PC-9 (cell line): ENCODE data around the gene PROS1. TPM values are rescaled to one million over a fixed set of nuclear protein-coding genes. Genes with fewer than 3 reads are reported as not detected.
"Not testable (repeated sequence)": the region's sequence is repeated elsewhere in the genome, so short reads cannot be mapped to it uniquely, and the experiment has no call there.

Source experiments
- BruUV-seq: library from RNA; stranded (reverse); fragments of 400-500 nt; replicated peaks from 2 replicates; lab custom pipeline; 2021; lab: Mats Ljungman, UMichigan
- CTCF ChIA-PET: fragments of 300-600 bp; sonication (Branson Sonifier 250); formaldehyde crosslinking; loops from one replicate; lab custom pipeline; 2022; ENCODE audit warnings: antibody characterized with exemption; lab: Charles Lee
- POLR2A ChIA-PET: fragments of 300-600 bp; sonication (Branson Sonifier 250); formaldehyde crosslinking; loops from one replicate; lab custom pipeline; 2022; ENCODE audit warnings: antibody characterized with exemption; ENCODE audit not compliant: unreplicated experiment; lab: Charles Lee
- DNase-seq, 2 experiments: peaks; one replicate each; pipeline versions ENCODE4 v3.0.0 to v3.0.0-alpha.2; 2015 to 2022; ENCODE audit warnings: mixed read lengths in 1 of 2
- H2AFZ ChIP-seq: fragments of 200-600 bp; sonication (generic); 2 replicates; pipeline ENCODE4 v1.8.1; 2017; ENCODE audit warnings: antibody characterized with exemption
- H3F3A ChIP-seq: fragments of 200-600 bp; sonication (generic); 2 replicates; pipeline ENCODE4 v1.8.1; 2017; ENCODE audit warnings: antibody characterized with exemption, mild to moderate bottlenecking, low read depth; ENCODE audit not compliant: insufficient read depth
- H3K27ac ChIP-seq: fragments of 200-600 bp; sonication (generic); 2 replicates; pipeline ENCODE4 v1.6.1; 2016; ENCODE audit warnings: mixed run types
- H3K27me3 ChIP-seq: fragments of 200-600 bp; sonication (generic); 2 replicates; pipeline ENCODE4 v1.6.1; 2016; ENCODE audit warnings: low read depth, mixed run types; ENCODE audit not compliant: insufficient read depth
- H3K36me3 ChIP-seq: fragments of 200-600 bp; sonication (generic); 2 replicates; pipeline ENCODE4 v1.6.1; 2016; ENCODE audit warnings: low read depth, mixed run types
- H3K4me1 ChIP-seq: fragments of 200-600 bp; sonication (generic); replicated peaks from 2 replicates; pipeline ENCODE4 v1.6.1; 2016; ENCODE audit warnings: mixed run types; ENCODE audit not compliant: insufficient read depth
- H3K4me2 ChIP-seq: fragments of 200-600 bp; sonication (generic); 2 replicates; pipeline ENCODE4 v1.6.1; 2017; ENCODE audit warnings: mixed run types
- H3K4me3 ChIP-seq: fragments of 200-600 bp; sonication (generic); 2 replicates; pipeline ENCODE4 v1.6.1; 2016; ENCODE audit warnings: mixed run types
- H3K79me2 ChIP-seq: fragments of 200-600 bp; sonication (generic); 2 replicates; pipeline ENCODE4 v1.6.1; 2017; ENCODE audit warnings: low read depth, mixed run types
- H3K9me2 ChIP-seq: fragments of 200-600 bp; sonication (generic); 2 replicates; pipeline ENCODE4 v1.8.1; 2017; ENCODE audit warnings: mild to moderate bottlenecking; ENCODE audit not compliant: insufficient read depth
- H3K9me3 ChIP-seq: fragments of 200-600 bp; sonication (generic); 2 replicates; pipeline ENCODE4 v1.8.1; 2016; ENCODE audit warnings: low read depth; ENCODE audit not compliant: insufficient read depth
- H4K20me1 ChIP-seq: fragments of 200-600 bp; sonication (generic); 2 replicates; pipeline ENCODE4 v1.8.1; 2017; ENCODE audit not compliant: insufficient read depth
- EZH2 ChIP-seq: fragments of 200-600 bp; sonication (generic); IDR thresholded peaks from 2 replicates; pipeline ENCODE4 v1.8.0; 2017; ENCODE audit warnings: antibody characterized with exemption, low read depth
- intact Hi-C: fragments of 100-400 bp; cut with micrococcal nuclease; formaldehyde crosslinking; loops from one replicate; pipeline ENCODE4 v1.10.0; 2022; ENCODE audit not compliant: unreplicated experiment
- total RNA-seq: library from RNA; stranded (reverse); gene quantifications from 2 replicates; pipeline ENCODE4 v1.2.3, GENCODE V29; 2021
- TF ChIP-seq, protein P1 (sequence below): fragments of 200-600 bp; sonication (generic); conservative IDR thresholded peaks from 2 replicates; pipeline ENCODE4 v1.6.1; 2017; ENCODE audit warnings: mixed run types, antibody characterized with exemption, mild to moderate bottlenecking, moderate library complexity

Gene PROS1
- total RNA-seq, 1 experiment from 2014 or later, result 0.57 TPM

DNA sequence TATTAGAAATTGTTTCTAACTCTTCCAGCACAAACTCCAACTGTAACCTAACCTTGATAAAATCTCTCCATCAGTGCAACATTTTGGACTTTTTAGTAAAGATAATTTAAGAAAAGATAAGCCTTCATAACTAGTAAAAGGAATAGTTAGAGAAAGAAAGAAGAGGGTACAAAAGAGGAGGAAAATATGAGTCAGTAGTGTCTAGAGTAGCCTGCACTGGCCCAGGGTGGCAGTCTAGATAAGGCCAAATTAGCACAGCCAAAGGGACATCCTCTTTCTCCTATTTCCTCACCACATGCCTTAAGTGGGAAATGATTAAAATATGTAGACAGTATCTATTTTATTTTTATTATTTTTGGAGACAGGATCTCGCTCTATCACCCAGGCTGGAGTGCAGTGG is 3.7 kb downstream of the PROS1 start:
- Histone ChIP-seq H3K36me3 (no peaks in the 10 kb centered on the region), H3K9me2 (no peaks in the 10 kb centered on the region), H3K9me3 (no peaks in the 10 kb centered on the region), H3K27ac (no peak overlapping the region), H3K27me3 (peaks cover under 1% of the 10 kb centered on the region; the same call in 1 of the 2 replicates), H4K20me1 (no peaks in the 10 kb centered on the region), H3K79me2 (no peaks in the 10 kb centered on the region), H3K4me1 (peaks cover 5% of the 10 kb centered on the region; the same call in 1 of the 2 replicates), H2AFZ (no peak overlapping the region), H3K4me2 (no peak overlapping the region), H3F3A (peaks cover 7% of the 10 kb centered on the region; the same call in 1 of the 2 replicates), H3K4me3 (no peak overlapping the region)
- no peak for TF ChIP-seq EZH2
- TF ChIP-seq, protein P1, sequence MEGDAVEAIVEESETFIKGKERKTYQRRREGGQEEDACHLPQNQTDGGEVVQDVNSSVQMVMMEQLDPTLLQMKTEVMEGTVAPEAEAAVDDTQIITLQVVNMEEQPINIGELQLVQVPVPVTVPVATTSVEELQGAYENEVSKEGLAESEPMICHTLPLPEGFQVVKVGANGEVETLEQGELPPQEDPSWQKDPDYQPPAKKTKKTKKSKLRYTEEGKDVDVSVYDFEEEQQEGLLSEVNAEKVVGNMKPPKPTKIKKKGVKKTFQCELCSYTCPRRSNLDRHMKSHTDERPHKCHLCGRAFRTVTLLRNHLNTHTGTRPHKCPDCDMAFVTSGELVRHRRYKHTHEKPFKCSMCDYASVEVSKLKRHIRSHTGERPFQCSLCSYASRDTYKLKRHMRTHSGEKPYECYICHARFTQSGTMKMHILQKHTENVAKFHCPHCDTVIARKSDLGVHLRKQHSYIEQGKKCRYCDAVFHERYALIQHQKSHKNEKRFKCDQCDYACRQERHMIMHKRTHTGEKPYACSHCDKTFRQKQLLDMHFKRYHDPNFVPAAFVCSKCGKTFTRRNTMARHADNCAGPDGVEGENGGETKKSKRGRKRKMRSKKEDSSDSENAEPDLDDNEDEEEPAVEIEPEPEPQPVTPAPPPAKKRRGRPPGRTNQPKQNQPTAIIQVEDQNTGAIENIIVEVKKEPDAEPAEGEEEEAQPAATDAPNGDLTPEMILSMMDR, result no peak
- ChIA-PET CTCF (no interaction called here), POLR2A (interaction anchor here (0.6 kb wide), 1 partner anchor 19 kb away, joined by 3 read pairs; no protein-coding TSS in a partner anchor)
- intact Hi-C loops, result no loop called here
- no peak for DNase-seq
- no TSS peak for BruUV-seq

DNA sequence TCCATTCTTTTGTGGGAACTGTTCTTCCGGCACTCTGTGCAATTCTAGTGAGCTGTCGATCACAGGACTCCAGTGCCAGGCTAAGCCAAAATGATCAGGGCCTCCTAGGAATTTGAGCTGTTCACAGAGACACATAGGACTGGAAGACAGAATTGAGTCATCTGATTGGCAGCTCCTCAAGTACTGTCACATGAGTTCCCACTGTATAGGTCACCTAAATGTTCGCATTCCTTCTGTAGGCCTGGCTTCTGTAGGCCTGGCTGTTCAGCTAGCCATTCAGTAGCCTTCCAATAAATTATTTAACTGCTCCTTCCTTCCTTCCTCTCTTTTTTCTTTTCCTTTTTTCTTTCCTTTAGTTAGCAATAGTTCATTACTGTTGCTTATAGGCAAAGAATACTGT is 4.3 kb downstream of the PROS1 start:
- Histone ChIP-seq H3K4me2 (no peak overlapping the region), H3K27me3 (peaks cover 6% of the 10 kb centered on the region; the same call in 1 of the 2 replicates), H3K9me3 (no peaks in the 10 kb centered on the region), H3K79me2 (no peaks in the 10 kb centered on the region), H3F3A (peaks cover 7% of the 10 kb centered on the region; the same call in 1 of the 2 replicates), H3K9me2 (no peaks in the 10 kb centered on the region), H3K4me3 (no peak overlapping the region), H2AFZ (no peak overlapping the region), H3K36me3 (no peaks in the 10 kb centered on the region), H3K4me1 (peaks cover 5% of the 10 kb centered on the region; the same call in 1 of the 2 replicates), H4K20me1 (no peaks in the 10 kb centered on the region), H3K27ac (no peak overlapping the region)
- CTCF ChIA-PET, result no interaction called here
- POLR2A ChIA-PET, result interaction anchor here (0.6 kb wide), 2 partner anchors 11 to 18 kb away, joined by 3 read pairs; partner anchors contain the start of gene ARL13B
- TF ChIP-seq, protein P1, result no peak
- DNase-seq, result peak in 1 of 2 experiments; percentile 45
- intact Hi-C loops, result no loop called here
- no TSS peak for BruUV-seq

DNA sequence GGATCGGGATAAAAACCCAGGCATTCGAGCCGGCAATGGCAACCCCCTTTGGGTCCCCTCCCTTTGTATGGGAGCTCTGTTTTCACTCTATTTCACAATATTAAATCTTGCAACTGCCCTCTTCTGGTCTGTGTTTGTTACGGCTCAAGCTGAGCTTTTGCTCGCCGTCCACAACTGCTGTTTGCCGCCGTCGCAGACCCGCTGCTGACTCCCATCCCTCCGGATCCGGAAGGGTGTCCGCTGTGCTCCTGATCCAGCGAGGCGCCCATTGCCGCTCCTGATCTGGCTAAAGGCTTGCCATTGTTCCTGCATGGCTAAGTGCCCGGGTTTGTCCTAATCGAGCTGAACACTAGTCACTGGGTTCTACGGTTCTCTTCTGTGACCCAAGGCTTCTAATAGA is 8.6 kb downstream of the PROS1 start:
- POLR2A ChIA-PET, H3K27ac ChIP-seq, intact Hi-C loops, H3K4me3 ChIP-seq, H3K9me3 ChIP-seq, BruUV-seq, H4K20me1 ChIP-seq, H3K9me2 ChIP-seq, H3K4me1 ChIP-seq, H2AFZ ChIP-seq, H3F3A ChIP-seq, H3K4me2 ChIP-seq, DNase-seq, H3K36me3 ChIP-seq, CTCF ChIA-PET, H3K79me2 ChIP-seq: not testable (repeated sequence)
- H3K27me3 ChIP-seq, result peaks cover 32% of the 10 kb centered on the region; the same call in 1 of the 2 replicates

DNA sequence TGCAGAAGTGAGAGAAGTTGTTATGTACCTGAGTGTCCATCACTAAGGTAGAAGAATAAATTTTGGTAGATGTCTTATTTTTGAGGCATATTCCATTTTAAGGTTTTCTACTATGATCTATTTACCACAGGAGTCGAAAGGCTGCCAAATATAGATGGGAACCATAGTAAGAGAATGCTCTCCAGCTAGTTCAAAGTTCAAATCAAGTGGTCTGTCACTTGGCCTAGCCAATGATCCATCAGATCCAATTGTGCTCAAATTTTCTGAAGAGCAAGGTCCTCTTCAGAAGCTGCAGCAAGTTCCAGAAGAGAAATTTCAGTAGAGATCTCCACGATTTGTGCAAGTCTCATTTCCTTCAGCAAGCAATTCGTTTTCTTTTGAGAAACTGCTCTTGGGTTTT is 10.9 kb downstream of the PROS1 start:
- Histone ChIP-seq H3K4me3 (no peak overlapping the region), H3K9me2 (no peaks in the 10 kb centered on the region), H2AFZ (no peak overlapping the region), H3K36me3 (no peaks in the 10 kb centered on the region), H3K27ac (no peak overlapping the region), H3K9me3 (no peaks in the 10 kb centered on the region), H4K20me1 (no peaks in the 10 kb centered on the region), H3K4me2 (no peak overlapping the region), H3F3A (no peaks in the 10 kb centered on the region), H3K79me2 (no peaks in the 10 kb centered on the region), H3K4me1 (no peaks in the 10 kb centered on the region), H3K27me3 (peaks cover 41% of the 10 kb centered on the region; the same call in 1 of the 2 replicates)
- ChIA-PET POLR2A (no interaction called here), CTCF (no interaction called here)
- no TSS peak for BruUV-seq
- DNase-seq, result no peak
- TF ChIP-seq, protein P1, result no peak
- no peak for TF ChIP-seq EZH2
- intact Hi-C loops, result no loop called here
